Mucosa of gallbladder (tissue), 1 donor: ENCODE measurements around the gene SLC22A17. TPM values are rescaled to one million over a fixed set of nuclear protein-coding genes. Genes with fewer than 3 reads are reported as not detected.
"Not testable (repeated sequence)": the region's sequence is repeated elsewhere in the genome, so short reads cannot be mapped to it uniquely, and the experiment has no call there.

Experiments used
- DNase-seq: peaks from one replicate; pipeline ENCODE4 v3.0.0-alpha.2; 2020; ENCODE audit warnings: low spot score
- total RNA-seq: library from RNA; stranded (reverse); gene quantifications from one replicate; pipeline ENCODE4 v1.2.1, GENCODE V29; 2021
- donor health status: DM: no; HTN: no; CAD: no.

SLC22A17 gene
- 64.3 TPM for total RNA-seq

- DNase-seq = peak; percentile 77
Observed at GRCh38 chr14:23352506-23353432, at the start of gene SLC22A17. Gene SLC22A17 (minus strand): TSS chr14:23352887.

- no peak for DNase-seq
Observed at GRCh38 chr14:23401291-23401690, 48.6 kb upstream of the SLC22A17 start.

GRCh38 chr14:23400496-23401149 lies 47.9 kb upstream of the SLC22A17 start:
- not testable (repeated sequence) for DNase-seq

GRCh38 chr14:23399591-23399990 lies 46.9 kb upstream of the SLC22A17 start:
- no peak for DNase-seq

- no peak for DNase-seq
Observed at GRCh38 chr14:23399136-23399535, 46.4 kb upstream of the SLC22A17 start.

GRCh38 chr14:23398348-23398747 lies 45.7 kb upstream of the SLC22A17 start:
- no peak for DNase-seq

GRCh38 chr14:23396781-23397407 lies 44.2 kb upstream of the SLC22A17 start:
- no peak for DNase-seq

GRCh38 chr14:23396126-23396525 lies 43.4 kb upstream of the SLC22A17 start:
- no peak for DNase-seq

- DNase-seq = no peak
Observed at GRCh38 chr14:23392613-23393012, 39.9 kb upstream of the SLC22A17 start.

- not testable (repeated sequence) for DNase-seq
Observed at GRCh38 chr14:23389871-23390270, 37.2 kb upstream of the SLC22A17 start.

- DNase-seq = no peak
Observed at GRCh38 chr14:23389396-23389795, 36.7 kb upstream of the SLC22A17 start.

- DNase-seq = no peak
Observed at GRCh38 chr14:23388996-23389395, 36.3 kb upstream of the SLC22A17 start.

- no peak for DNase-seq
Observed at GRCh38 chr14:23387916-23388882, 35.5 kb upstream of the SLC22A17 start.

GRCh38 chr14:23386999-23387398 lies 34.3 kb upstream of the SLC22A17 start:
- no peak for DNase-seq

- not testable (repeated sequence) for DNase-seq
Observed at GRCh38 chr14:23386266-23386657, 33.6 kb upstream of the SLC22A17 start.

GRCh38 chr14:23385642-23386265 lies 33.1 kb upstream of the SLC22A17 start:
- no peak for DNase-seq

- no peak for DNase-seq
Observed at GRCh38 chr14:23385244-23385641, 32.6 kb upstream of the SLC22A17 start.

GRCh38 chr14:23384364-23385080 lies 31.8 kb upstream of the SLC22A17 start:
- DNase-seq = no peak

GRCh38 chr14:23382731-23383440 lies 30.2 kb upstream of the SLC22A17 start:
- DNase-seq = no peak

GRCh38 chr14:23382276-23382675 lies 29.6 kb upstream of the SLC22A17 start:
- DNase-seq = no peak
